HG03354 (cell line): ENCODE data around the gene GALNT18.

Experiments
- ATAC-seq: cut with Tn5 transposase; IDR thresholded peaks from one replicate; pipeline ENCODE4 v1.9.1; 2021; ENCODE audit warnings: mild to moderate bottlenecking; ENCODE audit not compliant: unreplicated experiment, poor library complexity, severe bottlenecking

GALNT18 gene

GRCh38 chr11:11621573-11622339 is at the start of gene GALNT18:
Gene GALNT18, minus strand, starts transcription at chr11:11622005.
- ATAC-seq = peak; percentile 96

DNA sequence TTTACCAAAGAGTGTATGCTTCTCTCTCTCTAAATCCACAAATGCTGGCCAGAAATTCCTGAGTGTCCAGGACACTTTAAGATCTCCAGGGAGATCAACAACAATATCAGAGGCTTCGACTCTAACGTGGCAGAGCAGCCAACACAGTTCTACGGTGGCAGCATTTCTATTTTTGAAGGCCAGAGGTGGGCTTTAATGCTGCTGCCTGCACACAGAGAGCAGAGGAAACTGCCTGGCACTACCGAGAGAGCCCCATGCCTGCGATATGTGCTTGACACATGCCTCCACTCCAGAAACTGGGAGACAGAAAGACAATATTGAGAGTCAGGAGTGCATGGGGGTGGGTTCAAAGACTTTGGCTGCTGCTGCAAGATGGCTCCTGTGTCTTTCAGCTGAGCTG is 48.8 kb upstream of the GALNT18 start:
- ATAC-seq = no peak

- no peak for ATAC-seq
Measured at GRCh38 chr11:11669233-11669846, 47.5 kb upstream of the GALNT18 start.

DNA sequence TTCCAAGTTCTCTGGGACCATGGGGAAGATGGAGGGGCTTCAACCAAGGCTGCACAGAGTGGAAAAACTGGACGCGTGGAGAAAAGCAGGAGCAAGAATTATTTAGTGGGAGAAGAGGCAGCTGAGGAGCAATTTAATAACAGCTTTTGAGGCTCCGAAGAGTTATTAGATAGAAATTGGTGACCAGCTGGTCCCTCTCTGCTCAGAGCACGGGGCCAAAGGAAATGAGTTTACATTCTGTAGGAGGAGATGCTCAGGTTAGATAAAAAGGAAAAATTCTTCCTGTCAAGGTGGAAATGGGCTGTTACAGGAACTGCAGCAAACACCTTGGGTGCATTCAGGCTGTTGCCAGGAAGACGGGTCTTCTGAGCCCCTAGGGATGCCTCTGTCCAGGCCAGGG is 47.0 kb upstream of the GALNT18 start:
- ATAC-seq = no peak

GRCh38 chr11:11668274-11668673 is 46.5 kb upstream of the GALNT18 start:
- no peak for ATAC-seq

DNA sequence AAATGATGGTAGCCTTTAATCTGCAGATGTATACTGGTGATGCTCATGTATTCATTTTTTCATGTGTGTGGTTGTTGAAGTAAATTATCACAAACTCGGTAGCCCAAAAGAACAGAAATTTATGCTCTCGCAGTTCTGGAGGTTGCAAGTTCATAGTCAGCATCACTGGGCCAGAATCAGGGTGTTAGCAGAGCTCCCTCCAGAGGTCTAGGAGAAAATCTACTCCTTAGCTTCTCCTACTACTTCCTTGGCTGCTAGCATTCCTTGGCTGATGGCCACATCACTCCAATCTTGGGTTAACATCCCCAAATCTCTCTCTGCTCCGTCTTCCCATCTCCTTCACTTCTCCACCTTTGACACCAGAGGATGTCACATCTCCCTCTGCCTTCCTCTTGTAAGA is 45.3 kb upstream of the GALNT18 start:
- ATAC-seq = no peak

GRCh38 chr11:11665407-11665806 is 43.6 kb upstream of the GALNT18 start:
- no peak for ATAC-seq

GRCh38 chr11:11663907-11664306 is 42.1 kb upstream of the GALNT18 start:
- no peak for ATAC-seq

- no peak for ATAC-seq
Measured at GRCh38 chr11:11662578-11662977, 40.8 kb upstream of the GALNT18 start.

- no peak for ATAC-seq
Measured at GRCh38 chr11:11661326-11662040, 39.7 kb upstream of the GALNT18 start.

DNA sequence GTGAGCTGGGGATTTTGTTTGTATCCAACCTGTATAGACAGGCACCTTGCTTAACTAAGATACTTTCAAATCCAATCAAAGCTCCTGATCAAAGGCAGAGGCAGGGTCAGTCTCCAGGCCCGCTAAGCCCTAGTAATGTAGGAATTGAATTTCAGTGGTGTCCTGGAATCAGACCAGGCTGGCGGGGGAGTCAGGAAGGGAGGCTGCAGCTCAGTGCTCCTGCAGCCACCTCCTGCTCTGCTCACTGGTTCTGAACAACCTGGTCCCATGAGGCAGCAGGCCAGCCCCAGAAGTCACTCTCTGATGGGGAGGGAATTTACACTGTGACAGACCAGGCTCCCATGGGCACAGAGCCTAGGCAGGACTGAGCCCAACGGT is 38.5 kb upstream of the GALNT18 start:
- no peak for ATAC-seq

GRCh38 chr11:11659567-11660362 is 38.0 kb upstream of the GALNT18 start:
- ATAC-seq = no peak

GRCh38 chr11:11657218-11657955 is 35.6 kb upstream of the GALNT18 start:
- ATAC-seq = no peak

DNA sequence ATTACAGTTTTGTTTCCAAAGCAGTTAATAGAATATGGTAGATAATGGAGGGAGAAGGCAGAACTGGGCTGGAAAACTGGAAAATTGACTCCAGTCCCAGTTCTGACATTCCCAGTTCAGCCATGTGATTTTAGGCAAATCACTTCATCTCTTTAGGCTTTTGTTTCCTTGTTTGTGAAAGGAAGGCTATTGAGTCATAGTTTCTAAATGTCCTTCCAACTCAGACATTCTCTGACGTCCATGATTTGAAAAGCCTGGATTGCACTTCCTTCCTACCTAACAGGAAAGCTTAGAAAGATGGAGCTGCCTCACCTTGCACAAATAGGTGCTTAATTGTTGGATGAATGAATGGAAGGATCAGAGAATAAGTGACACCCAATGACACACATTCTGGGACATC is 19.8 kb upstream of the GALNT18 start:
- no peak for ATAC-seq

- ATAC-seq = no peak
Measured at GRCh38 chr11:11640996-11641395, 19.2 kb upstream of the GALNT18 start.

GRCh38 chr11:11640152-11640551 is 18.3 kb upstream of the GALNT18 start:
- ATAC-seq = no peak

DNA sequence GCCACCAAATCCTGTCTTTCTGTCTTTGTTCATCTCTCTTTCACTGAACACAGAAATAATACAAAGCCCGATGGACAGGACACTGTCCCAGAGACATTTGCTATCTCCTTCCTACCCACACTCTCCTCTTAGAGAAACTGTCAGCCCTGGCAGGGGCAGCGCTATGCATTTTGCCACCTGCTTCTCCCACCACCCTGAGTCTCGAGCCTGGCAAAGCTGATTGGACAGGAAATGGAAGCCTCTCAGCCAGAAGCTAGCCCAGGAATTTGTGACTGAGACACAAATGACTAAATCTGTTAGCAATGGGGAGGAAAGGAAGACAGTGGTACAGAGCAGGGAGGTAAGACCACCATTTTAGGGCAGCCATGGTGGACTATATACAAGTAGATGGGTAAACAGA is 14.9 kb upstream of the GALNT18 start:
- no peak for ATAC-seq

- ATAC-seq = no peak
Measured at GRCh38 chr11:11635443-11635842, 13.6 kb upstream of the GALNT18 start.

- ATAC-seq = no peak
Measured at GRCh38 chr11:11629368-11629767, 7.6 kb upstream of the GALNT18 start.

DNA sequence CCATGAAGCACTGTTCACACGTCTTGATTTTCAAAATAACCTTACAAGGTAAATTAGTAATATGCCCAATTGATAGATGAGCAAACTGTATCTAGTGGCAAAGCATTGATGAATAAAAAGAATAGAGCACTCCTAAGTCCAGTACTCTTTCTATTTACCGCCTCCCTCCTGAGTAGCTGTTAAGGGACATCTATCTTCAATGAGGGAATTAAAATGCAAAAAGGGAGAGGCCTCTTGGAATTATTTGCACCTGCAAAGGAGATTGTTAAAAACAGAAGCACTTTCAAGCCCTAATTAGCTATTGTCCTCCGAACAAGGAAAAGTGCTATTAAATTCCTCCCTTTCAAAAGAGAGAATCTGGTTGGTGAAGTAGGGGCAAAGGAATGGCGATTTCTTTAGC is 6.8 kb upstream of the GALNT18 start:
- ATAC-seq = no peak
